ENCODE results near the gene DNAH14. TPM values are rescaled to one million over a fixed set of nuclear protein-coding genes. Genes with fewer than 3 reads are reported as not detected.
A peak's percentile ranks its signal among the peaks of the same experiment; 100 is the strongest.
"Not testable (repeated sequence)": the region's sequence is repeated elsewhere in the genome, so short reads cannot be mapped to it uniquely, and the experiment has no call there.

DNAH14 gene
- total and polyA plus RNA-seq, 2 experiments from 2014 or later = 13.5 to 40.8 TPM

GRCh38 chr1:225158291-225158690, 228.8 kb downstream of the DNAH14 start:
- no peak for DNase-seq (ENCODE audit: low read depth in 1 of 2, low spot score in 1 of 2)
- H3K27me3 ChIP-seq = no peaks in the 10 kb centered on the region
- no peak for TF ChIP-seq CTCF (IDR thresholded peaks at IDR 0.05; ENCODE audit: low read depth, low read length)
- H3K36me3 ChIP-seq = no peaks in the 10 kb centered on the region
- H3K4me3 ChIP-seq = no peak overlapping the region
- H3K9me3 ChIP-seq (ENCODE audit: low read depth) = no peaks in the 10 kb centered on the region
- peak overlapping the region; percentile 3 for H3K27ac ChIP-seq
- no peaks in the 10 kb centered on the region for H3K4me1 ChIP-seq (ENCODE audit: low read depth)

GRCh38 chr1:225159793-225160192, 230.3 kb downstream of the DNAH14 start:
- Histone ChIP-seq H3K27me3 (no peaks in the 10 kb centered on the region), H3K4me1 (ENCODE audit: low read depth) (no peaks in the 10 kb centered on the region), H3K27ac (no peak overlapping the region), H3K36me3 (no peaks in the 10 kb centered on the region), H3K9me3 (ENCODE audit: low read depth) (no peaks in the 10 kb centered on the region), H3K4me3 (no peak overlapping the region)
- TF ChIP-seq CTCF (IDR thresholded peaks at IDR 0.05; ENCODE audit: low read depth, low read length) = no peak
- no peak for DNase-seq (ENCODE audit: low read depth in 1 of 2, low spot score in 1 of 2)

- H3K27ac ChIP-seq; H3K4me1 ChIP-seq (ENCODE audit: low read depth); H3K9me3 ChIP-seq (ENCODE audit: low read depth); DNase-seq (ENCODE audit: low read depth in 1 of 2, low spot score in 1 of 2); H3K4me3 ChIP-seq; H3K36me3 ChIP-seq; H3K27me3 ChIP-seq: not testable (repeated sequence)
Observed at GRCh38 chr1:225177409-225177808, 247.9 kb downstream of the DNAH14 start.

GRCh38 chr1:225179686-225180085, 250.2 kb downstream of the DNAH14 start:
- no peak for DNase-seq (ENCODE audit: low read depth in 1 of 2, low spot score in 1 of 2)
- TF ChIP-seq CTCF (IDR thresholded peaks at IDR 0.05; ENCODE audit: low read depth, low read length) = no peak
- no peak overlapping the region for H3K4me3 ChIP-seq
- no peak overlapping the region for H3K27ac ChIP-seq
- no peaks in the 10 kb centered on the region for H3K27me3 ChIP-seq
- no peaks in the 10 kb centered on the region for H3K4me1 ChIP-seq (ENCODE audit: low read depth)
- H3K9me3 ChIP-seq (ENCODE audit: low read depth) = no peaks in the 10 kb centered on the region
- no peaks in the 10 kb centered on the region for H3K36me3 ChIP-seq

GRCh38 chr1:225182716-225183115, 253.2 kb downstream of the DNAH14 start:
- Histone ChIP-seq H3K36me3 (no peaks in the 10 kb centered on the region), H3K4me3 (no peak overlapping the region), H3K27me3 (no peaks in the 10 kb centered on the region), H3K9me3 (ENCODE audit: low read depth) (no peaks in the 10 kb centered on the region), H3K4me1 (ENCODE audit: low read depth) (no peaks in the 10 kb centered on the region), H3K27ac (no peak overlapping the region)
- DNase-seq (ENCODE audit: low read depth in 1 of 2, low spot score in 1 of 2) = no peak
- no peak for TF ChIP-seq CTCF (IDR thresholded peaks at IDR 0.05; ENCODE audit: low read depth, low read length)

GRCh38 chr1:225191199-225191753, 261.8 kb downstream of the DNAH14 start:
- H3K9me3 ChIP-seq (ENCODE audit: low read depth) = no peaks in the 10 kb centered on the region
- H3K27ac ChIP-seq = no peak overlapping the region

More at GRCh38 chr1:225191199-225191753, 261.8 kb downstream of the DNAH14 start:
- H3K36me3 ChIP-seq = no peaks in the 10 kb centered on the region
- no peaks in the 10 kb centered on the region for H3K4me1 ChIP-seq (ENCODE audit: low read depth)
- no peak overlapping the region for H3K4me3 ChIP-seq
- no peaks in the 10 kb centered on the region for H3K27me3 ChIP-seq
- no peak for DNase-seq (ENCODE audit: low read depth in 1 of 2, low spot score in 1 of 2)
- no peak for TF ChIP-seq CTCF (IDR thresholded peaks at IDR 0.05; ENCODE audit: low read depth, low read length)

All from cardiac muscle cell (in vitro differentiated cells and primary cell).